Stimulated activated CD8-positive, alpha-beta memory T cell treated with anti-CD3 and anti-CD28 coated beads, Interleukin-7, amount 100 ng/mL, for 24 hours (primary cell): ENCODE data around the gene HSD17B3.
"Not testable (repeated sequence)": the region's sequence is repeated elsewhere in the genome, so short reads cannot be mapped to it uniquely, and the experiment has no call there.

Experiments used
- DNase-seq: peaks from one replicate; pipeline ENCODE4 v3.0.0-alpha.2; 2020; ENCODE audit warnings: low read depth

HSD17B3 gene

DNA sequence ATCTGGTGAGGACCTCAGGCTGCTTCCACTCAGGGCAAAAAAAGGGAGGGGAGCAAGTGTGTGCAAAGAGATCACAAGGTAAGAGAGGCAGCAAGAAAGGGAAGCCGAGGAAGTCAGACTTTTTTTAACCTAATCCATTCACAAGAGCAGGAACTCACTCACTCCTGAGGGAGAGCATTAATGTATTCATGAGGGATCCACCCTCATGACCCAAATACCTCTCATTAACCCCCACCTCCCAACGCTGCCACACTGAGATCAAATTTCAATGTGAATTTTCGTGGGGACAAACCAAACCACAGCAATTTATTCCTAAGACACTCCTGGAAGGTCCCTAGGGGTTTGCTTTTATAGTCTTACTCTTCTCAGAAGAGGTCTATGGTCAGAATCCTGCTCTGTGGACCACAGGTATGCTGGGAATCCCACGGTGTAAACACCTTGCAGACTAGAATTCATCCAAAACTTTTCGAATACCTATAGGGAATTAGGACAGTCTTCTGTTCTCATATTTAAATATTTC lies 108.7 kb downstream of the HSD17B3 start:
- DNase-seq, result no peak

- no peak for DNase-seq
These were observed 109.3 kb downstream of the HSD17B3 start for GRCh38 chr9:96192710-96193109.

- no peak for DNase-seq
These were observed 112.0 kb downstream of the HSD17B3 start for GRCh38 chr9:96189995-96190394.

- DNase-seq, result not testable (repeated sequence)
These were observed 112.4 kb downstream of the HSD17B3 start for GRCh38 chr9:96189581-96189980.

DNA sequence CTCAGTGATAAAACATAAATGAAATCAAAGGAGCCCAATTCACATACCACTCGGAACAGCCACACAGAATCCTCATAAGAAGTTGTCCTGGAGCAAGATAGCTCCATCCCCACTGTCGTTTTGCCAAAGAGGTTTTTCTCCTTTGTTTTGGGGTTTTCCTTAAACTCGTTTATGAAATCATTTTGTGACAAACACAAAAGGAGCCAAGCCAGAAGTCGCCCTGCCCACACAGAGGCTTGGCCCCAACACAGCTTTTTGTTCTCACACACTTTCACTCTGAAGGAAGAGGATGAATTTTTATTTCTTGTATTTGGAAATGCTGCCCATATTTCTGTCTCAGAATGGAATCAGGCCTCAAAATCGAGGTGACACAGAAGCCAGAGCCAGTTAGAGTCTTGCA lies 113.4 kb downstream of the HSD17B3 start:
- DNase-seq, result no peak

DNA sequence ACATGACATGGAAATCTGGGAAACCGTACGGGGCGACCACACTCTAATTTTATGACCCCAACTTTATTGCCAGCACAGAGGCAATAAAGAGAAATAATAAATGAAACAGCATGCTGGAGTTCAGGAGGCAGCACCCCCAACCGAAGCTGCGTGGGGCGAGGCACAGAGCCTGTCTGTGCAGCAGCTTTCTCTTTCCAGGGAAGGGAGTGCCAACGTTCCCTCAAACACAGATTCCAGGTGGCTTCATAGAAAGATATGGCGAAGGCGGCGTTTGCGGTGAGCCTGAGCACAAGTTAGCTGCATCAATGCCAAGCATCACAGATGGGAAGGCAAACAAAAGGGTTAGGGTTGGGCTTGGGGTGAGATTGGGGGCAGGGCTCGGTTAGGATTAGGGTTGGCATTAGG lies 114.8 kb downstream of the HSD17B3 start:
- DNase-seq, result no peak

DNA sequence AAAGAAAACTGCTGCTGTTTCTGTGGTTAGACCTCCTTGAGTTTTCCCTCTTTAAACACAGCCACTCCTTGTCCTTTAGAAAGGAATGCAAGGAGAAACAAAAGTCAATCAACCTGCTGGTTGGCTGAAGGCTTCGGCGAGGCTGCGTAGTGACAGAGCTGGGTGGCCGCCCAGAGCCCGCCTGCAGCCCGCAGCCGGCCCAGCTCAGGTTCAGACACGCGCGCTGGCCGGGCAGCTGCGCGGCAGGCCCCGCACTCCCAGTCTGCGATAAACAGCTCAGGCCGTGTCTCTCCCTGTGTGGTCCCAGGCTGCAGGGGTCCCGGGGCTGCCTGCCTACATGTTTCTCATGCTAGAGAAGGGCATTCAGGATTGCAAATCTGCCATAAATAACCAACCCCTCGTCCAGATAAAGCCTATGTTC lies 115.4 kb downstream of the HSD17B3 start:
- no peak for DNase-seq

DNA sequence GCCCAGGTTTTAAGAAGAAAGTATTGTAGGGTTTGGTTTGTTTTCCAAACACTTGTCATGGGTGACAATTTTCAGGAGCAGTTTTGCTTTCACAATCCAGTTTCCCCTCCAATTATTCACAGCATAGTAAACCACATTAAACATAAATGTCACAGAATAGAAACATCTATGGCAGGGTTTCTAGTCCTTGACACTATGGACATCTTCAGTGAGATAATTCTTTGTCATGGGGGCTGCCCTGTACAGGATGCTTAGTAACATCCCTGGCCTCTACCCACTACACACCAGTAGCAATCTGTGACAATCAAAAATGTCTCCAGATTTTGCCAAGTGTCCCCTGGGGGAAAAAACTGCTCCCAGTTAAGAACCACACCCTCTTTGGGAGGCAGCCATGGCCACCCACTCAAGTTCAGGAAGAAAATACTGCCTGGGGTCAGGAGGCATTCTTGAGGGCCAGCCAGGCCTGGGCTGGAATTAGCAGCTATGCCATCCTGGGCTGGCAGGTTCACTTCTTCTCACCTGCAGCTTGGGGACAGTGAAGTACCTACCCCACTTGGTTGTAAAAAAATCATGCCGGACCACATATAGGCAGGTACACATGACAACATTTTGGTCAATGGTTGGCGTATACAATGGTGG lies 116.3 kb downstream of the HSD17B3 start:
- no peak for DNase-seq
